Right lobe of liver (tissue), 6 donors: ENCODE data around the gene S1PR3. TPM values are rescaled to one million over a fixed set of nuclear protein-coding genes. Genes with fewer than 3 reads are reported as not detected.

Source experiments
- ATAC-seq, 4 donors: fragments of 200-7000 bp; cut with Tn5 transposase; one replicate each; pipeline ENCODE4 v1.9.1; 2020; ENCODE audit warnings: mild to moderate bottlenecking in 4 of 4, moderate library complexity in 4 of 4
- DNase-seq, 3 donors: peaks; one replicate each; pipeline ENCODE4 v3.0.0-alpha.2; 2020
- H3K27ac ChIP-seq, 3 donors: fragments of 200-600 bp; one replicate each; pipeline ENCODE4 v1.8.0; 2022
- H3K27me3 ChIP-seq, 2 donors: fragments of 200-600 bp; one replicate each; pipeline ENCODE4 v1.8.0; 2022
- H3K36me3 ChIP-seq, 4 donors: fragments of 200-600 bp; sonication (generic) in 1 of 4; one replicate each; pipeline versions ENCODE4 v1.5.1 to v1.8.0; 2017 to 2022; ENCODE audit warnings: control low read depth in 1 of 4
- H3K4me1 ChIP-seq, 4 donors: fragments of 200-600 bp; sonication (generic) in 1 of 4; one replicate each; pipeline versions ENCODE4 v1.5.1 to v1.8.0; 2017 to 2022; ENCODE audit warnings: control low read depth in 1 of 4
- H3K4me3 ChIP-seq, 3 donors: fragments of 200-600 bp; one replicate each; pipeline ENCODE4 v1.8.0; 2022
- H3K9me3 ChIP-seq, 4 donors: fragments of 200-600 bp; sonication (generic) in 1 of 4; one replicate each; pipeline versions ENCODE4 v1.5.1 to v1.8.0; 2017 to 2022; ENCODE audit warnings: control low read depth in 1 of 4
- POLR2A ChIP-seq: fragments of 450-650 bp; IDR thresholded peaks from one replicate; pipeline ENCODE4 v1.6.1; 2017; ENCODE audit warnings: antibody characterized with exemption, mild to moderate bottlenecking
- WGBS: methylation state at CpG from one replicate; pipeline ENCODE4 v1.1.6; 2018; ENCODE audit warnings: low coverage, low lambda C conversion rate; ENCODE audit not compliant: insufficient coverage; ENCODE audit errors: missing lambda C conversion rate; 5-methylcytosine and 5-hydroxymethylcytosine counted together
- intact Hi-C, 2 donors: fragments of 100-400 bp; cut with DNase I; formaldehyde crosslinking; loops; one replicate each; pipeline versions ENCODE4 v1.11.2 to v1.14.1; 2022
- total RNA-seq, 6 experiments: library from RNA; depleted of rRNA in 2 of 6; stranded (reverse); fragments of >200 nt in 2 of 6; fragmentation: NEBNext Ultra II Directional in 3 of 6; extraction: Animal tissue kit (Norgen Biotek cat#: 25700) in 3 of 6; gene quantifications; one replicate each; pipeline versions ENCODE4 v1.1.0 to v1.2.4, GENCODE V29; 2016 to 2023
- TF ChIP-seq, protein P1 (sequence below), 4 donors: fragments of 200-600 bp in 3 of 4; fragments of 450-650 bp in 1 of 4; IDR thresholded peaks; one replicate each; pipeline versions ENCODE4 v1.5.1 to v1.8.0; 2016 to 2022; ENCODE audit warnings: antibody characterized with exemption in 4 of 4, mild to moderate bottlenecking in 2 of 4
- donor health status: DM: no; HTN: yes; CAD: no.
- donor health status: DM: no; HTN: no; CAD: no.
- donor health status: DM: no; HTN: no; CAD: no.
- donor health status: DM: no; HTN: yes; CAD: no.
- donor health status: DM: no; HTN: yes; CAD: no.

Gene S1PR3
- total RNA-seq, 6 experiments from 2014 or later: 1.0 to 9.5 (median 5.0) TPM

DNA sequence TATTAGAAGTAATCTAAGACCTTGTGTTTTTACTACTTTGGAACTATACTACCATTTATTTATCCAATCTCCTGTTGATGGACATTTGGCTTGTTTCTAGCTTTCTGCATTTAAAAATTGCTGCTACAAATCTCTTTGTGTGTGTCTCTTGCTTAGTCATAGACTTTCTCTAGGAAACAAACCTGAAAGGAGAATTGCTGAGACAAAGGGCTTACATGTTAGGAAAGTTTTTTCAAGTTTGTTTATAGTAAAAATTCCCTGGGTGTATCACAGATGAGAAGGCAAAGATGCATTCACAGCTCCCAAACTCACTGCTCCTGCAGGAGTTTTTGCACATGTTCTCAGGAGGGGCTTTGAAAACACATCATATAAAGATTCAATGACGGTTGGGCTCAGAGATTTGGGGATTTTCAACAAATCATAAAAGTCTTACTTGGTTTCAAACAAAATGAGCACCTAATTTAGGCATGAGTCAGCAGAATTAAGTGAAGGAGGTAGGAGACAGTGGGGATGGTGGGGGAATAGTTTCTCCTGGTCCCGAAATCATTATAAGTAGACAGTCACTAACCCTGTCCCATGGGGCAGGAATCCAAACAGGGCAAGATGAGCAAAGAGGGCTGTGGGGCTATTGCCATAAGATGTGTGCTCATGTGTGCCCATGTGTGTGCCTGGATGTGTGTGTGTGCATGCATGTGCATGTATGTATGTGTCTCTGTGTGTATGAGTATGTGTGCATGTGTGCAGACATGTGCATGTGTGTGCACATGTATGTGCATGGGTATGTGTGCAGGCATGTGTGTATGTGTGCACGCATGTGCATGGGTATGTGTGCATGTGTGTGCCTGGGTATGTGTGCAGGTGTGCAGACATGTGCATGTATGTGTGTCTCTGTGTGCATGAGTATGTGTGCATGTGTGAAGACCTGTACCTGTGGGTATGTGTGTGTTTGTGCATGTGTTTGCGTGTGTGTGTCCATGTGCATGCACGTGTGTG is 43.4 kb upstream of the S1PR3 start:
- Histone ChIP-seq H3K36me3 (no peaks in the 10 kb centered on the region), H3K4me3 (no peak overlapping the region), H3K27me3 (no peaks in the 10 kb centered on the region), H3K27ac (no peak overlapping the region), H3K4me1 (no peaks in the 10 kb centered on the region), H3K9me3 (no peaks in the 10 kb centered on the region)
- intact Hi-C loops: no loop called here
- no peak for ATAC-seq
- no peak for DNase-seq
- TF ChIP-seq POLR2A: no peak
- TF ChIP-seq, protein P1, sequence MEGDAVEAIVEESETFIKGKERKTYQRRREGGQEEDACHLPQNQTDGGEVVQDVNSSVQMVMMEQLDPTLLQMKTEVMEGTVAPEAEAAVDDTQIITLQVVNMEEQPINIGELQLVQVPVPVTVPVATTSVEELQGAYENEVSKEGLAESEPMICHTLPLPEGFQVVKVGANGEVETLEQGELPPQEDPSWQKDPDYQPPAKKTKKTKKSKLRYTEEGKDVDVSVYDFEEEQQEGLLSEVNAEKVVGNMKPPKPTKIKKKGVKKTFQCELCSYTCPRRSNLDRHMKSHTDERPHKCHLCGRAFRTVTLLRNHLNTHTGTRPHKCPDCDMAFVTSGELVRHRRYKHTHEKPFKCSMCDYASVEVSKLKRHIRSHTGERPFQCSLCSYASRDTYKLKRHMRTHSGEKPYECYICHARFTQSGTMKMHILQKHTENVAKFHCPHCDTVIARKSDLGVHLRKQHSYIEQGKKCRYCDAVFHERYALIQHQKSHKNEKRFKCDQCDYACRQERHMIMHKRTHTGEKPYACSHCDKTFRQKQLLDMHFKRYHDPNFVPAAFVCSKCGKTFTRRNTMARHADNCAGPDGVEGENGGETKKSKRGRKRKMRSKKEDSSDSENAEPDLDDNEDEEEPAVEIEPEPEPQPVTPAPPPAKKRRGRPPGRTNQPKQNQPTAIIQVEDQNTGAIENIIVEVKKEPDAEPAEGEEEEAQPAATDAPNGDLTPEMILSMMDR (IDR thresholded peaks at IDR 0.05): no peak
- 50% methylated on average over 4 of the region's 5 CpGs for WGBS

DNA sequence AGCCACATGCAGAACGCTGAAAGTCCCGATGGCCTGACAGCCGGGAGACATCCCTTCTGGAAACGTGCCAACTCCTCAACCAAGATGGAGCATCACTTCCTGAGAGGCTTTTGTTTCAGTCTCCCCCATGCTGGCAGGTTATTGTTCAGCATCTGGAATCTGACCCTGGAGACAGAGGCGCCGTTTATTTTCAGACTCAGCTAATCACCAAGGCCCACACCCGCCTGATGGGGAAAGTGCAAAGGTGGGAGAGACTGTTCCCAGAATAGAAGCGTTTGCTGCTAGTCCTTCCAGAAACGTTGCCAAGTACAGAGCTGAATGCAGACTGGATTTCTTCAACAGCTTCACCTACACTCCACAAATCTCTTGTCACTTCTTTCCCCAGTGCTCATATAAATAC is 41.8 kb upstream of the S1PR3 start:
- DNase-seq (no peak), ATAC-seq (peak in 3 of 4 donors; percentile 22 to 46 (median 31))
- intact Hi-C loops: no loop called here
- Histone ChIP-seq H3K4me1 (no peaks in the 10 kb centered on the region), H3K9me3 (no peaks in the 10 kb centered on the region), H3K4me3 (no peak overlapping the region), H3K27ac (no peak overlapping the region), H3K36me3 (no peaks in the 10 kb centered on the region), H3K27me3 (no peaks in the 10 kb centered on the region)
- 38% methylated on average over 7 of the region's 9 CpGs for WGBS
- TF ChIP-seq, protein P1 (IDR thresholded peaks at IDR 0.05): no peak
- no peak for TF ChIP-seq POLR2A

DNA sequence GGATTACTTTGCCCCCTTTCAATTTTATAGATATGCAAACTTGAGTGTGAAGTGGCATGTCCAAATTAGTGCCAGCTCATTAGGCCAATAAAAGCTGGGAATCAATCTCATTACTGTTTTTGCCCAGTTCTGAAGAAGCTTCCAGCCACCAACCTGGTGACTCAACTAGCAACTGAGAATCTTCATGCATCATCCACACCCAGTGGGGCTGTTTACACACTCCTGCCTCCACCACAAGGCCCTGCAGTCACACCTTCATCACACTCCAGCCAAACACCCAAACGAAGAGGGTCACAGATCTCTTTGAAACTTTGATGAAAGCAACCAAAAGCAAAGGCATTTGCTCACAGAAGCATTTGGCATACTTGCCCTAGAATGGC is 41.3 kb upstream of the S1PR3 start:
- TF ChIP-seq POLR2A: no peak
- TF ChIP-seq, protein P1 (IDR thresholded peaks at IDR 0.05): no peak
- ATAC-seq (no peak), DNase-seq (no peak)
- Histone ChIP-seq H3K27ac (no peak overlapping the region), H3K36me3 (no peaks in the 10 kb centered on the region), H3K4me1 (no peaks in the 10 kb centered on the region), H3K27me3 (no peaks in the 10 kb centered on the region), H3K9me3 (no peaks in the 10 kb centered on the region), H3K4me3 (no peak overlapping the region)
- no CpG with 5 or more reads among the region's 1 CpG for WGBS
- intact Hi-C loops: no loop called here

DNA sequence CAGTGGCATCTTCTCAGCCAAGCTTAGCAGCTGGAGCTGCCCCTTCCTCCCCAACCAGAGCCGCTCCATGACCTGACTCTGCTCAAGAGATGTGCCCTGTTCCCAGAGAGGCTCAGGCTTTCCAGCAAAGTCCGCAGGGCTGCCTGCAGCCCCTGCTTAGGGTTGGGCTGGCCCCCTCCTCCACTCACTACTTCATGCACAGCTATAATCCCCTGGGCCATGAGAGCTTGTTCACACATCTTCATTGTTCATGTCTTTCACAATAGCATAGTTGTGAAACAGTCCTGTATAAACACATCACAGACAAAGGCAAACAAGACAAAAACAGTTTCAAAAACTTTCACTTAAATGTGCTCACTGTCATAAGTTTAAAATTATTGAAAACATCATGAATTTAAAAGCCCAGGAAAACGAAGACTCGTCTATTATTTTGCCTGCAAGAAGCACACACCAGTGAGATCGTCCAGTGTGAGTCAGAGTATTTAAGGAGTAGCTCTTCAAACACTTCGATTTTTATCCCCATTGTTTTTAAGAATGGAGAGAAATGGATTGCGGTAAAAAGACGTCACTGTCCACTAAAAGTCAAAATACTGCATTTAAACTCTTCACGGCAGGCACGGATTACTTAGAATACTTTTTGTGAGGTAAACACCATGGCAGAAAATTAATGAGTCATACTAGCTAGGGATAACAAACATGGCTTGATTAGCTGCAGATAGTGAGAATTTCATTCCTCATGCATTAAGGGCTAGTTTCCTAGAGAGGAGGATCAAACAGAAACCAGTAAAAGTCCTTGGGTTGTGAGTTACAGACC is 40.7 kb upstream of the S1PR3 start:
- no peak for DNase-seq
- WGBS: 60% methylated on average over 9 of the region's 10 CpGs
- H3K27ac ChIP-seq: no peak overlapping the region
- TF ChIP-seq POLR2A: no peak
- TF ChIP-seq, protein P1 (IDR thresholded peaks at IDR 0.05): no peak
- H3K27me3 ChIP-seq: no peaks in the 10 kb centered on the region
- intact Hi-C loops: no loop called here
- peak; percentile 9 to 44 (median 38) for ATAC-seq
- H3K36me3 ChIP-seq: no peaks in the 10 kb centered on the region
- no peaks in the 10 kb centered on the region for H3K9me3 ChIP-seq
- H3K4me3 ChIP-seq: no peak overlapping the region
- no peaks in the 10 kb centered on the region for H3K4me1 ChIP-seq
